H9 (cell line): ENCODE measurements around the gene EXOSC10. TPM values are rescaled to one million over a fixed set of nuclear protein-coding genes. Genes with fewer than 3 reads are reported as not detected.

Source experiments
- DNase-seq: peaks from one replicate; pipeline ENCODE4 v3.0.0-alpha.2; 2017
- H2AFZ ChIP-seq: one replicate; pipeline ENCODE4 v1.6.1; 2013; ENCODE audit warnings: mild to moderate bottlenecking, low read length, control low read depth, moderate library complexity
- H2AK5ac ChIP-seq: 2 replicates; pipeline ENCODE4 v1.6.1; 2013; ENCODE audit warnings: low read length, control low read depth, mixed read lengths; ENCODE audit not compliant: insufficient read length
- H2BK120ac ChIP-seq: one replicate; pipeline ENCODE4 v1.6.1; 2013; ENCODE audit warnings: low read depth, mild to moderate bottlenecking, low read length, control low read depth, inconsistent platforms; ENCODE audit not compliant: poor library complexity, severe bottlenecking
- H2BK12ac ChIP-seq: 2 replicates; pipeline ENCODE4 v1.6.1; 2013; ENCODE audit warnings: low read length, control low read depth, mixed read lengths, low read depth; ENCODE audit not compliant: insufficient read length
- H2BK15ac ChIP-seq: 2 replicates; pipeline ENCODE4 v1.6.1; 2013; ENCODE audit warnings: low read depth, low read length, control low read depth
- H2BK20ac ChIP-seq: one replicate; pipeline ENCODE4 v1.6.1; 2013; ENCODE audit warnings: low read depth, mild to moderate bottlenecking, low read length, control low read depth, inconsistent platforms; ENCODE audit not compliant: poor library complexity, severe bottlenecking
- H2BK5ac ChIP-seq: 2 replicates; pipeline ENCODE4 v1.6.1; 2013; ENCODE audit warnings: low read length, control low read depth, mixed read lengths; ENCODE audit not compliant: insufficient read length
- H3K14ac ChIP-seq: 2 replicates; pipeline ENCODE4 v1.6.1; 2013; ENCODE audit warnings: low read length, control low read depth; ENCODE audit not compliant: insufficient read depth
- H3K18ac ChIP-seq: 2 replicates; pipeline ENCODE4 v1.6.1; 2013; ENCODE audit warnings: low read depth, mild to moderate bottlenecking, mixed read lengths, low read length, control low read depth; ENCODE audit not compliant: insufficient read length
- H3K23ac ChIP-seq: 2 replicates; pipeline ENCODE4 v1.6.1; 2013; ENCODE audit warnings: low read length, control low read depth, mixed read lengths, low read depth; ENCODE audit not compliant: insufficient read length
- H3K23me2 ChIP-seq: 2 replicates; pipeline ENCODE4 v1.6.1; 2013; ENCODE audit warnings: low read depth, mild to moderate bottlenecking, mixed read lengths, low read length, control low read depth; ENCODE audit not compliant: insufficient read length, poor library complexity, severe bottlenecking
- H3K27ac ChIP-seq: 2 replicates; pipeline ENCODE4 v1.5.1; 2013; ENCODE audit warnings: low read length, control low read depth, mixed read lengths, low read depth; ENCODE audit not compliant: insufficient read length
- H3K27me3 ChIP-seq: 2 replicates; pipeline ENCODE4 v1.6.1; 2013; ENCODE audit warnings: low read length, control low read depth, inconsistent platforms; ENCODE audit not compliant: insufficient read depth
- H3K4ac ChIP-seq: 2 replicates; pipeline ENCODE4 v1.6.1; 2013; ENCODE audit warnings: low read depth, mild to moderate bottlenecking, control low read depth, inconsistent platforms, low read length, moderate library complexity
- H3K4me1 ChIP-seq: 2 replicates; pipeline ENCODE4 v1.6.1; 2013; ENCODE audit warnings: low read length, control low read depth, inconsistent platforms; ENCODE audit not compliant: insufficient read depth
- H3K4me2 ChIP-seq: 2 replicates; pipeline ENCODE4 v1.6.1; 2013; ENCODE audit warnings: low read length, control low read depth, mixed read lengths; ENCODE audit not compliant: insufficient read length, insufficient read depth
- H3K56ac ChIP-seq: 2 replicates; pipeline ENCODE4 v1.6.1; 2013; ENCODE audit warnings: low read depth, mild to moderate bottlenecking, mixed read lengths, low read length, control low read depth; ENCODE audit not compliant: insufficient read length
- H3K79me1 ChIP-seq: 2 replicates; pipeline ENCODE4 v1.6.1; 2013; ENCODE audit warnings: low read depth, mild to moderate bottlenecking, moderate library complexity, low read length, control low read depth, inconsistent platforms; ENCODE audit not compliant: insufficient read depth, poor library complexity, severe bottlenecking
- H3K79me2 ChIP-seq: 2 replicates; pipeline ENCODE4 v1.6.1; 2013; ENCODE audit warnings: low read length, control low read depth, inconsistent platforms; ENCODE audit not compliant: insufficient read depth
- H3K9ac ChIP-seq: 2 replicates; pipeline ENCODE4 v1.6.1; 2013; ENCODE audit warnings: low read length, control low read depth, mixed read lengths; ENCODE audit not compliant: insufficient read length; ENCODE audit errors: extremely low read depth
- H3K9me3 ChIP-seq: one replicate; pipeline ENCODE4 v1.6.1; 2013; ENCODE audit warnings: low read depth, low read length, inconsistent platforms; ENCODE audit not compliant: control insufficient read depth
- H3T11ph ChIP-seq: one replicate; pipeline ENCODE4 v1.6.1; 2013; ENCODE audit warnings: mild to moderate bottlenecking, low read length, control low read depth, inconsistent platforms
- H4K20me1 ChIP-seq: one replicate; pipeline ENCODE4 v1.6.1; 2013; ENCODE audit not compliant: control insufficient read depth, insufficient read length, insufficient read depth
- H4K5ac ChIP-seq: 2 replicates; pipeline ENCODE4 v1.6.1; 2013; ENCODE audit warnings: low read depth, mild to moderate bottlenecking, mixed read lengths, low read length, control low read depth; ENCODE audit not compliant: insufficient read length
- H4K8ac ChIP-seq: replicated peaks from 2 replicates; pipeline ENCODE4 v1.6.1; 2013; ENCODE audit warnings: low read length, control low read depth, mixed read lengths, low read depth; ENCODE audit not compliant: insufficient read length
- H4K91ac ChIP-seq: 2 replicates; pipeline ENCODE4 v1.6.1; 2013; ENCODE audit warnings: low read depth, mild to moderate bottlenecking, moderate library complexity, mixed read lengths, low read length, control low read depth; ENCODE audit not compliant: insufficient read length
- H3K27ac Mint-ChIP-seq, 3 experiments: 2 replicates in 2 of 3; 3 replicates in 1 of 3; pipeline ENCODE4 v1.8.0; 2020 to 2021; ENCODE audit warnings: mixed read lengths in 3 of 3, mild to moderate bottlenecking in 1 of 3, moderate library complexity in 1 of 3
- H3K27me3 Mint-ChIP-seq: 2 replicates; pipeline ENCODE4 v1.8.0; 2021; ENCODE audit warnings: low read depth, mild to moderate bottlenecking, moderate library complexity, mixed read lengths
- H3K36me3 Mint-ChIP-seq, 3 experiments: 2 replicates in 2 of 3; 3 replicates in 1 of 3; pipeline ENCODE4 v1.8.0; 2020 to 2021; ENCODE audit warnings: low read depth in 3 of 3, mixed read lengths in 3 of 3; ENCODE audit not compliant: insufficient read depth in 1 of 3
- H3K4me1 Mint-ChIP-seq, 2 experiments: 2 replicates each; pipeline ENCODE4 v1.8.0; 2020; ENCODE audit warnings: mixed read lengths in 2 of 2
- H3K4me3 Mint-ChIP-seq, 2 experiments: 2 replicates in 1 of 2; 3 replicates in 1 of 2; pipeline ENCODE4 v1.8.0; 2020 to 2021; ENCODE audit warnings: mild to moderate bottlenecking in 2 of 2, mixed read lengths in 2 of 2, moderate library complexity in 1 of 2
- H3K9me3 Mint-ChIP-seq, 2 experiments: 2 replicates in 1 of 2; 3 replicates in 1 of 2; pipeline ENCODE4 v1.8.0; 2020; ENCODE audit warnings: mild to moderate bottlenecking in 2 of 2, mixed read lengths in 2 of 2, moderate library complexity in 1 of 2
- WGBS: extraction: QIAGEN DNeasy Blood & Tissue Kit; methylation state at CpG from one replicate; pipeline ENCODE4 v1.1.7; 2013; ENCODE audit warnings: missing lambda C conversion rate, low lambda C conversion rate, mixed read lengths; ENCODE audit not compliant: insufficient read length; ENCODE audit errors: extremely low coverage; 5-methylcytosine and 5-hydroxymethylcytosine counted together
- total RNA-seq: library from RNA; stranded (reverse); gene quantifications from 2 replicates; pipeline ENCODE4 v1.2.1, GENCODE V29; 2021
- TF ChIP-seq, protein P1 (sequence below): fragments of 200-600 bp; sonication (generic); conservative IDR thresholded peaks from 3 replicates; pipeline ENCODE4 v1.8.0; 2021; ENCODE audit warnings: antibody characterized with exemption, mild to moderate bottlenecking

EXOSC10 gene
- total RNA-seq, 1 experiment from 2014 or later, result 83.4 TPM

DNA sequence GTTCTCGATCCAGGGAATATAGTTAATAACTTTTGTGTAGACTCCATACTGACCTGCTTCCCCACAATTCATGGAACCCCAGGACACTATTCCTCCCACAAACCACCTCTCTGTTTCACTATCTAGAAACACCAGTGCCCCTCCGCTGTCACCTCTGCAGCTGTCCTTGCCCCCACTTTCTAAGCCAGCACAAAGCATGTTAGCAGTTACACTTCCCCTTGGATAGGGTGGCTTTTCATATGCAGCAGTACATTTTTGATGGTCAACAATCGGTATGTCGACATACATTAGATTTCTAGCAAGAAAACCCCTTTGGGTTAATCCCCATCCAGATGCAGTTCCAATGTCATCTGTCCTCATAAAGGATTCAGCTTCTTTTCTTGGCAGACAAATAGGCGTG lies 72.8 kb downstream of the EXOSC10 start:
- no peak overlapping the region for H2AK5ac ChIP-seq
- DNase-seq, result no peak
- H3K36me3 Mint-ChIP-seq, result peaks cover 24 to 69% (median 53%) of the 10 kb centered on the region in 3 experiments; a peak in 6 of 7 replicates

More for the DNA sequence above, 72.8 kb downstream of the EXOSC10 start:
- Histone ChIP-seq H4K91ac (no peak overlapping the region), H2BK5ac (no peak overlapping the region), H3K79me1 (no peaks in the 10 kb centered on the region), H3K18ac (no peak overlapping the region), H3K9ac (no peak overlapping the region), H3T11ph (no peak overlapping the region), H2BK12ac (no peak overlapping the region), H3K27ac (no peak overlapping the region), H3K23me2 (no peaks in the 10 kb centered on the region), H3K56ac (no peak overlapping the region), H3K9me3 (no peaks in the 10 kb centered on the region), H4K20me1 (no peaks in the 10 kb centered on the region), H3K23ac (no peak overlapping the region), H2BK15ac (no peak overlapping the region), H2BK120ac (no peak overlapping the region), H2AFZ (no peak overlapping the region), H3K4ac (no peak overlapping the region), H3K4me1 (no peaks in the 10 kb centered on the region; the same call in 1 of the 2 replicates), H4K5ac (no peak overlapping the region), H3K79me2 (no peaks in the 10 kb centered on the region), H4K8ac (no peak overlapping the region), H3K14ac (no peak overlapping the region), H2BK20ac (no peak overlapping the region), H3K27me3 (no peaks in the 10 kb centered on the region), H3K4me2 (no peak overlapping the region)
- no peaks in the 10 kb centered on the region for H3K27me3 Mint-ChIP-seq
- H3K4me3 Mint-ChIP-seq, result no peak overlapping the region
- TF ChIP-seq, protein P1, sequence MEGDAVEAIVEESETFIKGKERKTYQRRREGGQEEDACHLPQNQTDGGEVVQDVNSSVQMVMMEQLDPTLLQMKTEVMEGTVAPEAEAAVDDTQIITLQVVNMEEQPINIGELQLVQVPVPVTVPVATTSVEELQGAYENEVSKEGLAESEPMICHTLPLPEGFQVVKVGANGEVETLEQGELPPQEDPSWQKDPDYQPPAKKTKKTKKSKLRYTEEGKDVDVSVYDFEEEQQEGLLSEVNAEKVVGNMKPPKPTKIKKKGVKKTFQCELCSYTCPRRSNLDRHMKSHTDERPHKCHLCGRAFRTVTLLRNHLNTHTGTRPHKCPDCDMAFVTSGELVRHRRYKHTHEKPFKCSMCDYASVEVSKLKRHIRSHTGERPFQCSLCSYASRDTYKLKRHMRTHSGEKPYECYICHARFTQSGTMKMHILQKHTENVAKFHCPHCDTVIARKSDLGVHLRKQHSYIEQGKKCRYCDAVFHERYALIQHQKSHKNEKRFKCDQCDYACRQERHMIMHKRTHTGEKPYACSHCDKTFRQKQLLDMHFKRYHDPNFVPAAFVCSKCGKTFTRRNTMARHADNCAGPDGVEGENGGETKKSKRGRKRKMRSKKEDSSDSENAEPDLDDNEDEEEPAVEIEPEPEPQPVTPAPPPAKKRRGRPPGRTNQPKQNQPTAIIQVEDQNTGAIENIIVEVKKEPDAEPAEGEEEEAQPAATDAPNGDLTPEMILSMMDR, result no peak
- WGBS, result no CpG with 5 or more reads among the region's 5 CpGs
- no peaks in the 10 kb centered on the region for H3K9me3 Mint-ChIP-seq
- H3K27ac Mint-ChIP-seq, result peak overlapping the region in 2 of 3 experiments; percentile 65 to 76; a peak in 4 of 7 replicates
- peaks cover 9 to 29% of the 10 kb centered on the region in 2 experiments for H3K4me1 Mint-ChIP-seq
